ENCODE measurements around the gene NAA15.
A peak's percentile ranks its signal among the peaks of the same experiment; 100 is the strongest.
"Not testable (repeated sequence)": the region's sequence is repeated elsewhere in the genome, so short reads cannot be mapped to it uniquely, and the experiment has no call there.

Gene NAA15

DNA sequence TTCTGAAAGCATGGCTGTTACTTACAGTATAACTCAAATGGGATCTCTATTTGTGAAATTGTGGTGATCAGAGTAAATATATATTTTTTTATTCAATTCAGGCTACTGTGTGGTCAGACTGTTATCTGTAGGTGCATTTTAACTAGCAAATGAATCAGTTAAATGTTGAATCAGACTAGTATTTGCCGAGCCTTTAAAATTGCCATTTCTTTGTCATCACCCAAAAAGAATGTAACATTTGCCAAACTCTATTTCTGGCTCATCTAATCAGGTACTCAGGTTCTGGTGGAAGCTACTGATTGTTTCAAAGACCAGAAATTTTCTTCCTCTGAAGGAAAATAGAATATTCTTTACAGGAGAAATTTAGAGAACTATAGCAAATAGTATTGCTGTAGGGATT lies 1.8 kb upstream of the NAA15 start:
- DNase-seq, result no peak

DNA sequence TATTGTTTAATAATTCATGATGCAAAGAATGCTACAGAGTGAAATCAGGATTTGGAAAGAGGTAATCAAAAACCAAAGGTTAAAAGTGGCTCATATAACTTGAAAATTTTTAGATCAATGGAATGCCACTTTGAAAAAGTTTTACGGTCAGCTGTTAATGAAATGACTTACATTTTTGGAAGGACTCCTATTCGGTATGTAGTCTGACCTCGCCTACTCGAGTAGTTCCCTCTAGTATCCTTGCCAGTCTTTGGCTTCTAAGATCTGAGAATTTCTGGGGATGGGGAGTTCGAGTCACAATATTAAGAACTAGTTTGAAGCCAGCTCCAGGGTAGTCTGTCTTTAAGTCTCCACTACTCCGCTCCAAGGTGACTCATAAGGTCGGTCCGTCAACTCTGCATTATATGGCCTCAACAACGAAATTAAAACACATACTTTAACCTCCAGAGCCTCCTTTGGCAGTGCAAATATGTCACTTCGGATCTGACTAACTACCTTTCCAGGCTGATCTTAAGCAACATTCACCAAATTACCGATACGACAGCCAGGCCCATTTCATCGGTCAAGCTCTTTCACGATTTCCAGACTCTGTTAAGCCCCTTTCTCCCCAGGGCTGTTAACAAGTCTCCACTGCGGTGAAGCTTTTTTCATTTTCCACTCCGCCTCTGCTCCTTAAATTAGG lies 733 bp upstream of the NAA15 start:
- peak in 1 of 2 donors; percentile 15 for DNase-seq

DNA sequence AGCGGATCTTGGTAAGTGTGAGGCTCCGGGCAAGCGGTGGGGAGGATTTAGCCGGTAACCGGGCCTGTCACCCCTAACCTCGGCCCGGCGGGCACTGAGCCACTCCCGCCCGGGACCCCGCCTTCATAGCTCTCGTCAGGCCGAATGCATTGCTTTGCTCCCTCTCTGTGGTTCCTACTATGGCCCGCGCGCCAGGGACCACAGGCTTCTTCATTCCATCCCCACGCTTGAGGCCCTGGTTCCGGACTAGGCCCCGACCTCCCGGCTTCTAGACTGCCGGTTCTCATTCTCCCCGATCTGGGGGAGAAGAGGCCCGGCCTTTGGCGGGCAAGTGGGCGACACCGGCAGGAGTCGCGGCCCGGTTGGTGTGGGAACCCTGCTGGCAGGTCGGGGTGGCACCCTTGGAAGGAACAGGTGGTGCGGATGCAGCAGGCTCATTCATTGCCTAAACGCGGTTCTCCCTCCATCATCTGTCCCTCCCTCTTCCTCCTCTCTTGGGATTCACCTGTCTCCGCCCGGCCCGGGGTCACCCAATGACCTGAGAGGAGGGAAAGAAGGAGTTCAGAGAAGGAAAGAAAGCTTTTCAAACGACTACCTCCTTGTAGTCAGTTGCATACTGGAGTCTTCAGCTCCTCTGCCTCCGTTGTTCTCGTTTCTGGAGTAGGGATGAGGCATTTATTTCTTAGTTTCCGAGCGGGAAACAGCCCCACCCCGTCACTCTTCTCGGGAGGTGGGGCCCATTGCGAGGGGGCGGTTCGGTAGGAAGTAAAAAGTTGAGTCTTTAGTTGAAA lies 711 bp downstream of the NAA15 start, which contains the start of gene NDUFC1:
TSS of gene NDUFC1 (minus strand) at position 657 of the 791 bp plus-strand sequence. CDS start 6,679 bp downstream, outside the sequence.
- peak; percentile 42 to 46 for DNase-seq

DNA sequence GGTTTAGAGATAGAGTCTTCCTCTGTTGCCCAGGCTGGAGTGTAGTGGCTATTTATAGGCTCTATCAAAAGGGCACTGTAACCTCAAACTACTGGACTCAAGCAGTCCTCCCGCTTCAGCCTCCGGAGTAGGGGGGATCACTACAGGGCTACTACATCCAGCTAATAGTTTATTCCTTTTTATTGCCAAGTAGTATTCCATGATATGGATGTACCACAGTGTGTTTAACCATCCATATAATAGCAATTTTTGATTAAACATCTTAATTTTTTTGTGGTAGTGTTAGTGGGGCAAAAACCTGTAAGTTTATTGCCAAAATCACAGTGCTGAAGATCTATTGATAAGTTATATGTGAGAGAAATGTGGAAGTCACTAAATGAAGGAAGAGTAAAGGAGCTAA lies 3.6 kb downstream of the NAA15 start:
- no peak for DNase-seq

DNA sequence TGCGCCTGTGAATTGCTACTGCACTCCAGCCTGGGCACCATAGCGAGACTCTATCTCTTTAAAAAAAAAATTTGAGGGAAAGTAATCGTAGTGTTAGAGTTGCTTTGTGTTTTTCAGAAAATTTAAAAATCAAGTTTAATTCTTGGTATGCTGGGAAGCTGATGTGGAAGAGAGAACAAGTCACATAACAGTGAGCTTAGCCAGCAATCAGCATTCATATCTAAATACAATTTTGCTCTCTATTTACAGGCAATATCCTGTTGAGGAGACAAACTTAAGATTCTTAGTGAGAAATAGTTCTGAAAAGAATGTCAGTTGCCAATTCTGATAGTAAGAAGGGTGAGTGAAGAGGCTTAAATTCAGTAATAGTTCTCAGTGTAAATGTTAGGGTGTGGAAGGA lies 10.6 kb downstream of the NAA15 start:
- DNase-seq, result no peak

DNA sequence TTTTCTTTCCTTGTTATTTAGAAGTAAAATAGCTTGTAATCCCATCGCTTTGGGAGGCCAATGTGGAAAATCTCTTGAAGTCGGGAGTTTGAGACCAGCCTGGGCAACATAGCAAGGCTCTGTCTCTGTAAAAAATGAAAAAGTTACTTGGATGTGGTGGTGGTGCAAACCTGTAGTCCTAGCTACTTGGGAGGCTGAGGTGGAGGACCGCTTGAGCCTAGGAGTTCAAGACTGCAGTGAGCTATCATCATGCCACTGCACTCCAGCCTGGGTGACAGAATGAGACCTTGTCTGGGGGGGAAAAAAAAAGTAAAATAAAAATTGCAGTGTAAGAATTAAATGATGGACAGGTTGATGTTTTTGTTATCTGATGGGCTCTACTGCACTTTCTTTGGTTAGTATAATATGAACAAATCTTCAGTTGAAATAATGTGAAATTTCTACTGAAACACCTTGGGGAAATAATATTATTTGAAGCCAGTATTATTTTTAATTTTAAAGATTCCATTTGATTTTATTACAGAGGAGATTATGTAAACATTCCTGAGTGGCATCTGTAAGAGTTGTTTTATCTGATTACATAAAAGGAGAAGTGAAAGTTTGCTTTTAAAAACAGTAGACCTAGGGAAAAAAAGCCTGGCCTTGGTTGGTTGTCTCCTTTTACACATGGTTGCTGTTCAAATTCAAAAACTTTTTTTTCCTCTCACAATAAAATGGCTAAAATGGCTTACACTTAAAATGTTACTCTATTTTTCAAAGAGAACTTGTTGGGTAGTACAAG lies 11.4 kb downstream of the NAA15 start:
- no peak for DNase-seq

DNA sequence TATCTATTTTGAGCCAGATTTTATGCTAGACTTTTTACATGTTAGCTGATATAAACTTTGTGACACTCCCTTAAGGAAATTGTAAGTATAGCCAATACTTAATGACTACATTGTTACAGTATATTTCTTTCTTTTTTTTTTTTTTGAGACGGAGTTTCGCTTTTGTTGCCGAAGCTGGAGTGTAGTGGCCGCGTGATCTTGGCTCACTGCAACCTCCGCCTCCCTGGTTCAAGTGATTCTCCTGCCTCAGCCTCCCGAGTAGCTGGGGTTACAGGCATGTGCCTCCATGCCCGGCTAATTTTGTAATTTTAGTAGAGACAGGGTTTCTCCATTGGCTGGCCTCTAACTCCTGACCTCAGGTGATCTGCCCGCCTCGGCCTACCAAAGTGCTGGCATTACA lies 12.1 kb downstream of the NAA15 start:
- not testable (repeated sequence) for DNase-seq

DNA sequence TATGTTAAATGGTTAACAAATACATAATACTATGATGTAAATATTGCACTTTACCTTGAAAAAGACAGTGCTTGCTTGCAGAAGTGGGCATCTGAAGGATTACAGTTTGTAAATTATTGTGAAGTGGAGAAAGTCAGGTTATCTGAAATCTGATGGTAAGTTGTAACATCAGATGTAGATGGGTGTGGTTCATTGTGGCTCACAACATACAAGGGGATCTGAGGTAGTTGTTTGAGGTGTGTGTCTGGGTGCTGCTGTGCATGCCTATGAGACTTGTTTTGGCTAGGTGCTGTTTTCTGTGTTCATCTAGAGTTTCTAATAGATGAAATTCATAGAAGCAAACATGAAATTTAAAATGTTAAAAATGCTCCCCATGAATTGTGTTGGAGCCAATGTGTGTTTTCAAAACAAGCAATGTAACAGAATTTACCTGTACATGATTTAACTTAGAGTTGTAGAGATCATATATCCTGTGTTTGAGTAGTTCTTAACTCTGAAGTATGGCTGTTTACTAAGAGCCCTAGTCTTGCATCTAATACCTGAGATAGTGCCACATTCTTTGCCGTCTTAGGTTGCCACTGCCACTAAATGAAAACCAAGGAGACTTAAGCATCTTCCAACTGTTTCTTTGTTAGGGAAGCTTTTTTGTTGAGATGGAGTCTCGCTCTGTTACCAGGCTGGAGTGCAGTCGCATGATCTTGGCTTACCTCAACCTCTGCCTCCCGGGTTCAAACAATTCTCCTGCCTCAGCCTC lies 12.9 kb downstream of the NAA15 start:
- no peak for DNase-seq

DNA sequence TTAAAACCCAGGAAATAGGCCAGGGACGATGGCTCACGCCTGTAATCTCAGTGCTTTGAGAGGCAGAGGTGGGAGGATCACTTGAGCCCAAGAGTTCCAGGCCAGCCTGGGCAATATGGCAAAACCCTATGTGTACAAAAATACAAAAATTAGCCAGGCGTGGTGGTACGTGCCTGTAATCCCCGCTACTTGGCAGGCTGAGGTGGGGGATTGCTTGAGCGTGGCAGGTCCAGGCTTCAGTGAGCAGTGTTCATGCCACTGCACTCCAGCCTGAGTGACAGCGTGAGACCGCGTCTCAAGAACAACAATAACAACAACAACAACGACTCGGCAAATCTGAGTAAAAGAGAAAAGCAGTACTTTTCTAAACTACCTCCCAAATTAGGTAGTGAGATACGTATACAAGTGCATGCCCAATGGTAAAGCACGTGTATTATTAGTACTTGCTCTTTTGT lies 13.9 kb downstream of the NAA15 start:
- DNase-seq, result no peak

DNA sequence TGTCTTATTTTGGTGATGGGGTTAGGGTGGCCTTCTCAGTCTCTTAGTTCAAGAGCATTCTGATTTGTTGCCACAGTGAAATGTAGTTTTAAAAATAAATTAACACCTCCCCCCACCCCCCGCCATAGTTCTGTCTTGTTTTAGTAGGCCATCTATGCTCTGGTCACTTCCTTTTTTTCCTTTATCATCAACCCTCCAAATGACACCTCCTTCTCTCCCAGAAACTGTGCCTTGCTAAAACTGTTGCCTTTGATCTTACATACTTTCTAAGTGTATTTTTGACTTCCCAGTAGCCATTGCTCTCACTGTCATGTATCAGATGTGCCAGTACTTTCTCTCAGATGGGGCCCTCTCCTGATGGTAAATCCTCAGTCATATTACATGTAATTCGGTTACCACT lies 15.4 kb downstream of the NAA15 start:
- no peak for DNase-seq

DNA sequence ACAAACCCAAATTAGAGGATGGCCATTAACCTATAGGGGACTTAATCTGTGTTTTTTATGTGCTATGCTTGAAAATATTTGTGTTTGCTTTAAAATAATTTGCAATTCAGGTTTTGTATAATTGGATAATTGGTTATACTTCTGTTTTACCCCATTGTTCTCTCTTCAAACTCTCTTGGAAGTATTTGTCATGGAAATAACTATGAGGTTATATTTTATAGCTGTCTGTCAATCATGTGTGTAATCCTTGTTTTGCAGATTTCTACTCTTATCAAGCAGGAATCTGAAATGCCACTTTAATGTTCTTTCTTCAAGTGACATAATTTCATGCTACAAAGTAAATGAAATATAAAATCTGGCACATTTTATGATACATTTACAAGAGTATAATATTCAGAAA lies 16.3 kb downstream of the NAA15 start:
- DNase-seq, result no peak

DNA sequence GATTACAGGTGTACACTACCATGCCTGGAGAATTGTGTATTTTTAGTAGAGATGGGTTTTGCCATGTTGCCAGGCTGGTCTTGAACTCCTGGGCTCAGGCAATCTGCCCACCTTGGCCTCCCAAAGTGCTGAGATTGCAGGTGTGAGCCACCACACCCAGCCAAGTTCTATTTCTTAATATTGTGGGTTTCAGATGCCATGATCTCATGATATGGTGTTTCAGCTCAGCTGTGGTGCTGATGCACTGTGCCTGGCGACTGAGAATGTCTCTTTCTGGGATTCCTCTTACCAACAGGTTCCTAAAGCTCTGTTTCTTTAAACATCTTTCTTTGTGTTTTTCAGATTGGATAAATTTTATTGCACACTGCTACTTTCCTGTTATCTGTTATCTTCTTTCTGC lies 18.3 kb downstream of the NAA15 start:
- no peak for DNase-seq

DNA sequence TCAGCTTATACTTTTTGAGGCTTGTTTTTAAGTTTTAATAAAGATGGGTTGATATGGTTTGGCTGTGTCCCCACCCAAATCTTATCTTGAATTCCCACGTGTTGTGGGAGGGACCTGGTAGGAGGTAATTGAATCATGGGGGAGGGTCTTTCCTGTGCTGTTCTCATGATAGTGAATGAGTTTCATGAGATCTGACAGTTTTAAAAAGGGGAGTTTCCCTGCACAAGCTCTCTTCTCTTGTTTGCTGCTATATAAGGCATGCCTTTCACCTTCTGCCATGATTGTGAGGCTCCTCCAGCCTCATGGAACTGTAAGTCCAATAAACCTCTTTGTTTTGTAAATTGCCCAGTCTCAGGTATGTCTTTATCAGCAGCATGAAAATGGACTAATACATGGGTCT lies 20.8 kb downstream of the NAA15 start:
- DNase-seq, result not testable (repeated sequence)

DNA sequence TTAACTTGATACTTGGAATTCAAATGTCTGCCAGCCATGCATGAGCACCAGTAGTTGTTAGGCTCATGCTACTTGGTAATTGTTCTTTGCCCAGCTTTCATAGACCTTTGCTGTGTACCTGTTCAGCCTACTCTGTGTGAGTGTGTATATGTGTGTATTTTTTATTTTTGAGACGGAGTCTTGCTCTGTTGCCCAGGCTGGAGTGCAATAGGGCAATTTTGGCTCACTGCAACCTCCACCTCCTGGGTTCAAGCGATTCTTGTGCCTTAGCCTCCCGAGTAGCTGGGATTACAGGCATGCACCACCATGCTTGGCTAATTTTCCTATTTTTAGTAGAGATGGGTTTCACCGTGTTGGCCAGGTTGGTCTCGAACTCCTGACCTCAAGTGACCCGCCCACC lies 21.2 kb downstream of the NAA15 start:
- not testable (repeated sequence) for DNase-seq

DNA sequence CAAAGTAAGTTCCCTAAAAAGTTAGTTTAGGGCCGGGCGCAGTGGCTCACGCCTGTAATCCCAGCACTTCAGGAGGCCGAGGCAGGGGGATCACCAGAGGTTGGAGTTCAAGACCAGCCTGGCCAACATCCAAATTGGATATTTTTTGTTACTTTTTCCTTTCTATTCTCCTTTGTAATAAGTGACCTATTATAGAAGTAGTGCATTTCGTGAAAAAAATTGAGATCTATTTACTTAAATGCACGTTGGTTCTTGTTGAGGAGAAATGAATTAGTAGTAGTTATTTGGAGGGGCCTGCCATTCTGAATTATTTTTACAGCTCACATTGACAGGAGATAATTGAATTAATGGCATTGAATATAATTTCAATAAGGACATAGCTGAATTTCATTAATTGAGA lies 23.3 kb downstream of the NAA15 start:
- no peak for DNase-seq

DNA sequence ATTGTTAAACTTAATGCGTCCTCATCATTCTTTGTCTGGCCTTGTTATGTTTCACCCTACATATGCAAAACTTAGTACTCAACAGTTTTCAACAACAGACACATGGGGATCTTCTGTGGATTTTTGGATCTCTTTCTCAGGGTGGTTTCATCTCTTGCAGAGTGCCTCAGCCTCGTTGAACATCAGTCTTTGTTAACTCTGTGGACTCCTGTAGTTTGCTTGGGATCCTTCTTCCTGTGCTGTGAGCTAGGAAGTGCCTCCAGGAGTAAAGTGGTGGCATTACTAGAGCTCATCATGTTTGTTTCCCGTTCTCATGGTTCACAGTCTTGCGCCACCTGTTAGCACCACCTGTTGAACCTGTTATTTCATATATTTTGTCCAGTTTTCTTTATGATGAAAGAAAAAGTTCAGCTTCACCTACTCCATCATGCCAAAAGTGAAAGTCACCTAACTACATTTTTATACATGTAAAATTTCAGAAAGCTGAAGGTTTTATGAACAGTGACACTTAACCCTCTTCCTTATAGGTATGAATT lies 28.4 kb downstream of the NAA15 start:
- DNase-seq, result no peak

DNA sequence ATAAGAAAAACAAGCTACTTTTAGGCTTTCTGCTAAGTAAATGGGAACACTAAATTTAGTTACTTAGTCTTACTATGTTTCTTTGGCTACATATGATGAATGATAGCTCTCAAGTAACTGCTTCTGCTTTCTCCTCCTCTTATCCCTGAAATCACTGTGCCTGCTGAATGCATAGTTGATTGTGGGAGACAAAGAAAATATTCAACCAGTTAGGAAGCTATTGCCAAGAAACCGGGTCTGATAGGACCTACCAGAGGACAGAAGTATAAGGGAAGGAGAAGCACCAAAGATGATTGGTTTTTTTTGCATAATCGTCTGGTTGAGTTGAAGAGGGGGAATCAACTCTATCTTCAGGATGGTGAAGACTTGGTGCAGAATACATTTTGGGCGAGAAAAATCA lies 29.0 kb downstream of the NAA15 start:
- DNase-seq, result no peak

DNA sequence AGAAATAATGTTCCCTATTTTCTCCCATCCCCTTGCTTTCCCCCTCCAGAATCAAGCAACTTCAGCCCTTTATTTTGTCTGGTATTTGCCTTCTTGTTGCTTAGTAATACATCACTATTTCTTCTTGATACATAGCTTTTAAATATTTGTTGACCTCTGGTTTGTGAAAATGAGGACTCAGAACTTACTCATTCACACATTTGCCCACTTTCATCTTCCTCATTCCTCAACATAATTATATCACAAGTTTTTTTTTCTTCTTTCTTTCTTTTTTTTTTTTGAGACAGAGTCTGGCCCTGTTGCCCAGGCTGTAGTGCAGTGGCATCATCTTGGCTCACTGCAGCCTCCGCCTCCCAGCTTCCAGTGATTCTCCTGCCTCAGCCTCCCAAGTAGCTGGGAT lies 29.9 kb downstream of the NAA15 start:
- DNase-seq, result no peak

DNA sequence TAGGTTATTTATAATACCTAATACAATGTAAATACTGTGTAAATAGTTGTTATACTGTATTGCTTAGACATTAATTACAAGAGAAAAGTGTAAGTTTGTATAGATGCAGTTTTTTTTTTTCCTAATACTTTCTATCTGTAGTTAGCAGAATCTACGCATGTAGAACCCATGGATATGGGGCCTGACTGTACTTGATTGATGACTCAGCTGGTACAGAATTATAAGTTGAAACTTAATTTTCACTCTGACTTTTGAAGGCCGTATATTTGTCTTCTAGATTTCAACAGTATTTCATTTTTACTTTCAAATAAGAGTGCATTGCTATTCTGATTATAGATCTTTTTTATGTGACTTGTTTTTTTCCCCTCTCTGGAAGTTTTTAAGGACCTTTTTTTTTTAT lies 31.7 kb downstream of the NAA15 start:
- DNase-seq, result no peak

DNA sequence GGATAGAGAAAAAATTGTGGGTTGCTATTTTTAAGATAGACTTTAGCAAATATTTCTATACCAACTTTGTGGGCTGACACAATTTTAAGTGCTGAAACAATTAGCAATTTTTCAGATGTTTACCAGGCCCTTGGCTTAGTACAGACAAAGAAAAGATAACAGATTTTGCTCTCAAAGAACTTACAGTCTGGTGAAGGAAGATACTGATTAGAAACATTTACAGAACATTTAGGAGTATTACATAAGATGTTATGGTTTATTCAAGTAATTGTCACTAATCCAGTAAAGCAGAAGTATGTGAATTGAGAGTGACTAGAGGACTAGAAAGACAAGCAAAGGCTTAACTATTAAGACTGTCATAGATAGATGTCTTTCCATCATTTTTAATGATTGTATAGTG lies 36.3 kb downstream of the NAA15 start:
- no peak for DNase-seq

DNA sequence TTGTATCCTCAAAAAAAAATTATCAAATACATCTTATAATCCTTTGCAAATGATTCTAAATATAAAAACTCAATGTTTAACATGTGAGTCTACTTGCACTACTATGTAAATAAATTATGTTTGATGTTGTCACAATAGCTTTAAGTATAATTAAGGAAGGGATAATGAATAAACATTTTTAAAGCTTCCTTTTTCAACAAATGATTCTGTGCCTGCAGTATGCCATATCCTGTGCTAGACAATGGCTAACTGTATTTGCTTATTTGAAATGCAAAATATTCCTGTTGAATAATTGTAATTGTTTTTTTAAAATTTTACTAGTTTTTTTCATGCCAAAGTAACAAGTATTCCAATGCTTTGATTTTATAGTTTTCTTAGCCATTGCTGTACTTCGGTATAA lies 60.0 kb downstream of the NAA15 start:
- DNase-seq, result no peak

DNA sequence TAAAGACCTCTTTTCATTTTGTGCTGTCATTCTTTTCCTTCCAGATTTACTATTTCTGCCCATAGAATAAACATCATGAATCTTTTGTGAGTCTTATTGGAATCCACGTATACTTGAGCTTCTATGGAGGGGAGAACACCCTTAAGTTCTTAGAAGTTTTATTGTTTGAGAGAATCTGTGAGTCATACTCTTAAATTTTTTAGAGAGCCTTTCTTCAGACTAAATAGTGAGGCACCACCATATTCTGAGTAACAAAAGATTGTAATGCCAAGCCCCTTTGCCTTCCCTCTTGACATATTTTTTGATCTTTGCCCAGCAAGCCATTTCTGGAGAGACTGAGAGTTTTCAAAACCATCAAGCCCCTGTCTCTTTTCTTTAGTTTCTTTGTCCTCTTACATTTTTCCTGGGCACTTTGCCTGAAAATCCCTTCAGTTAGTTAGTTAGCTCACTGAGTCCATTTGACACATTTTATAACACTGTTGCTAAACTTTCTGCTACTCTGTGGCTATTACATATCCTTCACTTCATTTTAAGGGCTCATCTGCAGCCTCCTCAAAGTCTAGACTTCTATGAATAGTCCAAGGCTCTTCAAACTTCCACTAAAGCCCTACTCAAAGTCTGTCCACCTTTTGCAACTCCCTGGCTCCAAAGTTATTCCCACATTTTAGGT lies 66.3 kb downstream of the NAA15 start:
- DNase-seq, result no peak
